Mesendoderm (in vitro differentiated cells): ENCODE data around the gene FCGR3A.
"Not testable (repeated sequence)": the region's sequence is repeated elsewhere in the genome, so short reads cannot be mapped to it uniquely, and the experiment has no call there.

ENCODE experiments used
- DNase-seq: peaks from one replicate; pipeline ENCODE4 v3.0.0; 2013
- H2AK5ac ChIP-seq: 2 replicates; pipeline ENCODE4 v1.6.1; 2013; ENCODE audit warnings: low read length, inconsistent platforms
- H2BK120ac ChIP-seq: 2 replicates; pipeline ENCODE4 v1.6.1; 2013; ENCODE audit warnings: low read depth, mild to moderate bottlenecking, low read length, moderate library complexity, mixed read lengths
- H2BK15ac ChIP-seq: replicated peaks from 2 replicates; pipeline ENCODE4 v1.6.1; 2013; ENCODE audit warnings: low read depth, mild to moderate bottlenecking, moderate library complexity
- H2BK5ac ChIP-seq: 2 replicates; pipeline ENCODE4 v1.6.1; 2013; ENCODE audit warnings: low read length, inconsistent platforms
- H3K18ac ChIP-seq: 2 replicates; pipeline ENCODE4 v1.6.1; 2013; ENCODE audit warnings: mild to moderate bottlenecking, low read length, mixed read lengths
- H3K23ac ChIP-seq: one replicate; pipeline ENCODE4 v1.6.1; 2013; ENCODE audit warnings: low read length
- H3K27ac ChIP-seq: 2 replicates; pipeline ENCODE4 v1.5.1; 2013; ENCODE audit warnings: low read depth, mild to moderate bottlenecking, inconsistent platforms, low read length, moderate library complexity
- H3K27me3 ChIP-seq: 2 replicates; pipeline ENCODE4 v1.6.1; 2013; ENCODE audit warnings: low read length, control low read depth, mild to moderate bottlenecking, inconsistent platforms; ENCODE audit not compliant: insufficient read depth, poor library complexity
- H3K36me3 ChIP-seq: 2 replicates; pipeline ENCODE4 v1.6.1; 2013; ENCODE audit warnings: low read length, inconsistent platforms; ENCODE audit not compliant: control insufficient read depth, insufficient read depth
- H3K4ac ChIP-seq: one replicate; pipeline ENCODE4 v1.6.1; 2013; ENCODE audit warnings: low read depth, mild to moderate bottlenecking, low read length, moderate library complexity
- H3K4me1 ChIP-seq: 2 replicates; pipeline ENCODE4 v1.6.1; 2013; ENCODE audit warnings: low read depth, low read length, inconsistent platforms; ENCODE audit not compliant: control insufficient read depth
- H3K4me2 ChIP-seq: 2 replicates; pipeline ENCODE4 v1.6.1; 2013; ENCODE audit warnings: low read length
- H3K4me3 ChIP-seq: 2 replicates; pipeline ENCODE4 v1.5.1; 2013; ENCODE audit warnings: mild to moderate bottlenecking, low read length
- H3K56ac ChIP-seq: one replicate; pipeline ENCODE4 v1.6.1; 2013; ENCODE audit warnings: low read length
- H3K79me1 ChIP-seq: 2 replicates; pipeline ENCODE4 v1.6.1; 2013; ENCODE audit warnings: low read length, inconsistent platforms
- H3K79me2 ChIP-seq: 2 replicates; pipeline ENCODE4 v1.6.1; 2013; ENCODE audit warnings: mild to moderate bottlenecking, low read length; ENCODE audit not compliant: control insufficient read depth, insufficient read depth
- H3K9ac ChIP-seq: 2 replicates; pipeline ENCODE4 v1.6.1; 2013; ENCODE audit warnings: low read length, inconsistent platforms
- H4K5ac ChIP-seq: one replicate; pipeline ENCODE4 v1.6.1; 2013; ENCODE audit warnings: low read length
- H4K8ac ChIP-seq: one replicate; pipeline ENCODE4 v1.6.1; 2013; ENCODE audit warnings: low read depth, mild to moderate bottlenecking, control low read depth, low read length, moderate library complexity
- WGBS: extraction: QIAGEN DNeasy Blood & Tissue Kit; methylation state at CpG from one replicate; pipeline ENCODE4 v1.1.7; 2013; ENCODE audit warnings: low lambda C conversion rate, missing lambda C conversion rate; ENCODE audit not compliant: insufficient coverage; ENCODE audit errors: extremely low coverage; 5-methylcytosine and 5-hydroxymethylcytosine counted together

FCGR3A gene

DNA sequence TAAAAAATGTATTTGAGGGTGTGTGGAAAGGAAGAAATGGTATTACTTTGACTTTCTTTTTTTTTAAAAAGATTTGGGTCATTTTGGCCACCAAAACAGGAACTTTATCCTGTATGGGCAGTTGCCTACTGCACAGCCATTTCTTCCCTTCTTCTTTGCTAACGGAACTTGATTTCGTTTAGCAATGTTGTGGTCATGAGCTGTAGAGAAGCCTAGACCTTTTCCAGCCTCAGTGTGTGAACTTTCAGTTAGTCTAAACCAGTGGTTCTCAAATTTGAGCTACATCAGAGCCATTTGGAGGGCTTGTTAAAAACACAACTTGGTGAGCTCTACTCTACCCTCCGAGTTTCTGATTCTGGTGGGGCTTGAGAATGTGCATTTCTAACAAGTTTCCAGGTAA, 12.8 kb upstream of the FCGR3A start:
- H3K79me1 ChIP-seq, H3K4me2 ChIP-seq, H4K5ac ChIP-seq, H3K27me3 ChIP-seq, H3K9ac ChIP-seq, H2BK5ac ChIP-seq, H4K8ac ChIP-seq, H3K36me3 ChIP-seq, H3K56ac ChIP-seq, H2AK5ac ChIP-seq, H3K4me3 ChIP-seq, H3K79me2 ChIP-seq, H2BK15ac ChIP-seq, H3K23ac ChIP-seq, H2BK120ac ChIP-seq, H3K18ac ChIP-seq, H3K4me1 ChIP-seq, H3K4ac ChIP-seq, DNase-seq, H3K27ac ChIP-seq: not testable (repeated sequence)
- WGBS, result no CpG with 5 or more reads among the region's 3 CpGs

GRCh38 chr1:161560960-161561715, 11.5 kb upstream of the FCGR3A start:
- not testable (repeated sequence) for H3K56ac ChIP-seq, H2BK5ac ChIP-seq, H3K23ac ChIP-seq, H3K79me1 ChIP-seq, H4K8ac ChIP-seq, H3K4me3 ChIP-seq, H2BK15ac ChIP-seq, H3K18ac ChIP-seq, H3K4me2 ChIP-seq, H3K36me3 ChIP-seq, H4K5ac ChIP-seq, H2BK120ac ChIP-seq, H3K4me1 ChIP-seq, DNase-seq, H3K4ac ChIP-seq, H3K79me2 ChIP-seq, H3K27me3 ChIP-seq, H3K27ac ChIP-seq, H2AK5ac ChIP-seq, H3K9ac ChIP-seq
- no CpG with 5 or more reads among the region's 4 CpGs for WGBS

GRCh38 chr1:161557506-161558450, 8.2 kb upstream of the FCGR3A start:
- H3K79me2 ChIP-seq, H3K4me3 ChIP-seq, H3K27me3 ChIP-seq, H2BK15ac ChIP-seq, H3K4me1 ChIP-seq, H4K5ac ChIP-seq, H3K56ac ChIP-seq, H2AK5ac ChIP-seq, H3K79me1 ChIP-seq, DNase-seq, H3K27ac ChIP-seq, H3K4ac ChIP-seq, H3K9ac ChIP-seq, H3K4me2 ChIP-seq, H2BK120ac ChIP-seq, H3K23ac ChIP-seq, H3K18ac ChIP-seq, H3K36me3 ChIP-seq, H4K8ac ChIP-seq, H2BK5ac ChIP-seq: not testable (repeated sequence)
- no CpG with 5 or more reads among the region's 6 CpGs for WGBS

DNA sequence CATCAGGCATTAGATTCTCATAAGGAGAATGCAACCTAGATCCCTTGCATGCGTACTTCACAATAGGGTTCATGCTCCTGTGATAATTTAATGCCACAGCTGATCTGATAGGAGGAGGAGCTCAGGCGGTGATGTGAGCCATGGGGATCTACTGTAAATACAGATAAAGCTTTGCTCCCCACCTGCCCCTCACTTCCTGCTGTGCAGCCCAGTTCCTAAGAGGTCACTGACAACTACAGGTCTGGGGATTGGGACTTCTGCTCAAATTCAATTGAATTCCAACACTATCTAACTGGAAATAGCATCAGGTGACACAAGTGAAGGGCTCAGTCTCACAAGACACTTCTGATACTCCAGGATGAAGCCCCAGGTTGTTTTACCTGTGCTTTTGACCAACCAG, 7.4 kb upstream of the FCGR3A start:
- H3K56ac ChIP-seq, H3K4me1 ChIP-seq, H3K4me3 ChIP-seq, H3K18ac ChIP-seq, H3K27me3 ChIP-seq, H3K79me1 ChIP-seq, H2BK5ac ChIP-seq, H3K9ac ChIP-seq, H3K79me2 ChIP-seq, H3K27ac ChIP-seq, H3K23ac ChIP-seq, DNase-seq, H4K8ac ChIP-seq, H3K4me2 ChIP-seq, H4K5ac ChIP-seq, H2AK5ac ChIP-seq, H2BK15ac ChIP-seq, H3K36me3 ChIP-seq, H2BK120ac ChIP-seq, H3K4ac ChIP-seq: not testable (repeated sequence)
- no CpG with 5 or more reads among the region's 2 CpGs for WGBS

- H3K4ac ChIP-seq, H2BK120ac ChIP-seq, H4K5ac ChIP-seq, H3K56ac ChIP-seq, H3K18ac ChIP-seq, H3K27me3 ChIP-seq, H3K23ac ChIP-seq, H3K4me1 ChIP-seq, H2BK15ac ChIP-seq, H3K36me3 ChIP-seq, H3K79me2 ChIP-seq, H3K79me1 ChIP-seq, H4K8ac ChIP-seq, H3K4me3 ChIP-seq, H2BK5ac ChIP-seq, H2AK5ac ChIP-seq, DNase-seq, H3K4me2 ChIP-seq, H3K27ac ChIP-seq, H3K9ac ChIP-seq: not testable (repeated sequence)
- no CpG with 5 or more reads among the region's 3 CpGs for WGBS
Observed at GRCh38 chr1:161556143-161556542, 6.5 kb upstream of the FCGR3A start.
